Hematopoietic multipotent progenitor cell treated with erythropoietin and hydrocortisone succinate and interleukin-3 and kit ligand, for 17 days (in vitro differentiated cells): ENCODE results near the gene SKIDA1.

Experiments
- DNase-seq: peaks from one replicate; pipeline ENCODE4 v3.0.0-alpha.2; 2015; ENCODE audit warnings: low spot score

SKIDA1 gene

GRCh38 chr10:21479570-21480315, 45.7 kb downstream of the SKIDA1 start:
- DNase-seq: no peak

DNA sequence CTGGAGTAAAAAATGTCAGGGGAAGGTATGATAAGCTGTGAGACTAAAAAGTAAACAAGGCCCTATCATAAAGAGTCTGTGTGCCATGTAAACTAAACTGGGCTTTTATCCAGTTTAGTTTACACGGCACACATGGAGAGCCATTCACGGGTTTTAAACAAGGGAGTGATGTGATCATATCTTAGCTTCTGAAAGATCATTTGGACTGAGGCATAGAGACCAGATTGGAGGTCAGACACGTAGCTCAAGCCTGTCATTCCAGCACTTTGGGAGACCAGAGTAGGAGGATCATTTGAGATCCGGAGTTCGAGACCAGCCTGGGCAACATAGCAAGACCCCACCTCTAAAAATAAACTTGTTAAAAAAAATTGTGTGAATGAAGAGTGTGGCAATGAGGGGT, 50.1 kb downstream of the SKIDA1 start:
- DNase-seq: no peak

DNA sequence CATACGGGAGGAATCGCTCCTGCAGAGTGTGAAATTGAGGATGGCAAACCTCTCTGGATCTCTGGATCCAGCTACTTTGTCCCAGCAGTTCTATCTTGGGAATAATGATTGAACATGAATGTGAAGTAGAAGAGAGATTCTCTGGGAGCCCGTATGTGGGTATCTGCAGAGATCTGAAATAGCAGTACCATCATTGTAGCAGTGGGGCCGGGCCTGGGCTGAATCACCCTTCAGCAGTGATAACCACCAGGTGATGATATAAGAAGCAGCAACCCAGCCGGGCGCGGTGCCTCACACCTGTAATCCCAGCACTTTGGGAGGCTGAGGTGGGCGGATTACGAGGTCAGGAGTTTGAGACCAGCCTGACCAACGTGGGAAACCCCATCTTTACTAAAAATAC, 51.9 kb downstream of the SKIDA1 start:
- DNase-seq: no peak

DNA sequence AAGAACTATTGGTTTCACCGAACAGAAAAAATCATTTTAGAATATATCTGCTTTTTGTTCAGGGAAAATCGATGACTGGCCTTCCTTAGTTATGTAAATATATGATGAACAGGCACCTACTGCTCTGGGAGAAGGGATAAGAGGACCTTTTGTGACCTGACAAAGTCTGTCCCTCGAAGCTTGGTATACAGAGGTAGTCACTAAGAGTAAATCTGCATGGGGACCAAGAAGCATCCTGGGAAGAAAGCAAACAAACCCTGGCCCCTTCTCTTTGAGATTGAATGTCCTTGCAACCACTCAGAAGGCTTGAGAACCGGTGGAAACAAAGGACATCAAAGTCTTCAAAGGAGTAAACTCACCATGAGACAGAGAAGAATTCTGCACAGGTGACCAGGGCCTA, 52.3 kb downstream of the SKIDA1 start:
- DNase-seq: no peak

DNA sequence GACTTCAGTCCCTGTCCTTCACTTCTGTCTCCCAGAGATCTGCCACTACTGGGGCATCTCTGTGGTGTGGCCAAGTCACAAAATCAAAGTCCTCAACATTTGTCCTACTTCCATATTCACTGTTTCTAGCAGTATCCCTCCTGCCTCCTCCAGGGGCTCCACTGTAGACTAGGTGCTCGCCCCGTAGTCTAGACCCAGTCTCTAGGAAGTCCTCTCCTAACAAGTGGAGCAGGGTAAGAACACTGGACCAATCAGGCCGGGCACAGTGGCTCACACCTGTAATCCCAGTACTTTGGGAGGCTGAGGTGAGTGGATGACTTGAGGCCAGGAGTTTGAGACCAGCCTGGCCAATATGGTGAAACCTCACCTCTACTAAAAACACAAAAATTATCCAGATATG, 57.4 kb downstream of the SKIDA1 start:
- DNase-seq: no peak

DNA sequence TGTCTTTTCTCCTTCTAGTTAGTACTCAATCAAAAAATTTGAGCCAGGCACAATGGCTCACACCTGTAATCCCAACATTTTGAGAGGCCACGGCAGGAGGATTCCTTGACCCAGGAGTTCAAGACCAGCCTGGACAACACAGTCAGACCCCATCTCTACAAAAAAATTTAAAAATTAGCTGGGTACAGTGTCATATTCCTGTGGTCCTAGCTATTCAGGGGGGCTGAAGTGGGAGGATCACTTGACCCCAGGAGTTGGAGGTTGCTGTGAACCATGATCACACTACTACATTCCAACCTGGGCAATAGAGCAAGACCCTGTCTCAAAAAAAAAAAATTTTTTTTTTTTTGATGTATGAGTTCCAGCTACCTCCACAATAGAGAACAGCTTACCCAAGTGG, 57.8 kb downstream of the SKIDA1 start:
- DNase-seq: no peak

DNA sequence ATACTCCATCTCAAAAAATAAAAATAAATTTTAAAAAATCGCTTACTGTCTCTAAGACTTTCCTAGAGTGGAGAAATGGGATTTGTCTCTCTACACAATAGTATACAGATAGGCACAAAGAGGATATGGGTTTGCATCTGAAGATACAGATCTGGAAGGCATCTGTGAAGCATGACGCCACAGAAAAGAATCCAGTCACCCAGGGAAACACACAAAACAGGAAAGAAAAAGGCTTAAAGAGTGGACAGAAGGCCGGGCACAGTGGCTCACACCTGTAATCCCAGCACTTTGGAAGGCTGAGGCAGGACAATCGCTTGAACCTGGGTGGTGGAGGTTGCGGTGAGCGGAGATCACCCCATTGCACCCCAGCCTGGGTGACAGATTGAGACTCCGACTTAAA, 61.3 kb downstream of the SKIDA1 start:
- no peak for DNase-seq
